H1 (cell line): Measurements from ENCODE around the gene SLC17A5. TPM values are rescaled to one million over a fixed set of nuclear protein-coding genes. Genes with fewer than 3 reads are reported as not detected.

Experiments used
- CTCF ChIA-PET: fragments of 300-600 bp; sonication (Branson Sonifier 250); formaldehyde crosslinking; loops from one replicate; lab custom pipeline; 2021; ENCODE audit not compliant: partially characterized antibody; lab: Charles Lee
- POLR2A ChIA-PET: fragments of 300-600 bp; sonication (Branson Sonifier 250); formaldehyde crosslinking; loops from one replicate; lab custom pipeline; 2021; ENCODE audit warnings: inconsistent platforms; ENCODE audit not compliant: partially characterized antibody; lab: Charles Lee
- DNase-seq, 2 experiments: peaks; one replicate each; pipeline versions ENCODE4 v3.0.0 to v3.0.0-alpha.2; 2010 to 2022; ENCODE audit warnings: low spot score in 2 of 2, low read depth in 1 of 2, mixed read lengths in 1 of 2
- FAIRE-seq: peaks from 2 replicates; lab custom pipeline; 2011; peaks lifted over from hg19 to GRCh38; lab: Jason Lieb, UNC
- H2AFZ ChIP-seq: 2 replicates; pipeline ENCODE4 v1.8.1; 2012; ENCODE audit warnings: low read length, inconsistent platforms
- H2AK5ac ChIP-seq: 2 replicates; pipeline ENCODE4 v1.6.1; 2013; ENCODE audit warnings: low read depth, low read length
- H2BK120ac ChIP-seq: replicated peaks from 2 replicates; pipeline ENCODE3; 2013; ENCODE audit warnings: low read depth, low read length, inconsistent platforms
- H2BK12ac ChIP-seq: 2 replicates; pipeline ENCODE4 v1.6.1; 2013; ENCODE audit warnings: low read depth, low read length
- H2BK15ac ChIP-seq: 2 replicates; pipeline ENCODE4 v1.6.1; 2013; ENCODE audit warnings: low read length
- H2BK20ac ChIP-seq: 2 replicates; pipeline ENCODE4 v1.6.1; 2013; ENCODE audit warnings: low read length
- H2BK5ac ChIP-seq: 2 replicates; pipeline ENCODE4 v1.6.1; 2013; ENCODE audit warnings: low read depth, low read length
- H3K14ac ChIP-seq: 2 replicates; pipeline ENCODE4 v1.6.1; 2013; ENCODE audit warnings: inconsistent platforms; ENCODE audit not compliant: insufficient read length
- H3K18ac ChIP-seq: 2 replicates; pipeline ENCODE4 v1.6.1; 2013; ENCODE audit warnings: low read length; ENCODE audit errors: extremely low read depth
- H3K23ac ChIP-seq: 2 replicates; pipeline ENCODE4 v1.6.1; 2013; ENCODE audit warnings: inconsistent platforms; ENCODE audit not compliant: insufficient read length
- H3K23me2 ChIP-seq: 2 replicates; pipeline ENCODE4 v1.6.1; 2013; ENCODE audit warnings: low read depth, low read length
- H3K27ac ChIP-seq: 2 replicates; pipeline ENCODE4 v1.6.1; 2011; ENCODE audit warnings: low read depth, low read length, inconsistent platforms
- H3K27me3 ChIP-seq, 4 experiments: replicated peaks in 1 of 4; 1 replicate in 1 of 4; 2 replicates in 3 of 4; pipeline versions ENCODE4 v1.6.1 to v1.8.1; 2011 to 2013; ENCODE audit warnings: low read length in 3 of 4, mild to moderate bottlenecking in 3 of 4, inconsistent platforms in 2 of 4, mixed read lengths in 2 of 4, moderate library complexity in 1 of 4; ENCODE audit not compliant: control insufficient read depth in 3 of 4, insufficient read depth in 3 of 4; ENCODE audit errors: extremely low read depth in 1 of 4
- H3K36me3 ChIP-seq, 4 experiments: 2 replicates each; pipeline versions ENCODE4 v1.6.1 to v1.8.1; 2011 to 2013; ENCODE audit warnings: mild to moderate bottlenecking in 4 of 4, low read length in 3 of 4, moderate library complexity in 2 of 4, control low read depth in 1 of 4, inconsistent platforms in 1 of 4; ENCODE audit not compliant: insufficient read depth in 4 of 4, control insufficient read depth in 2 of 4
- H3K4ac ChIP-seq: replicated peaks from 2 replicates; pipeline ENCODE3; 2013; ENCODE audit warnings: low read length, low read depth, mixed read lengths, inconsistent platforms; ENCODE audit not compliant: insufficient read length
- H3K4me1 ChIP-seq, 4 experiments: replicated peaks in 1 of 4; 1 replicate in 1 of 4; 2 replicates in 3 of 4; pipeline versions ENCODE4 v1.6.1 to v1.8.1; 2011 to 2013; ENCODE audit warnings: low read length in 3 of 4, inconsistent platforms in 2 of 4, mixed read lengths in 1 of 4; ENCODE audit not compliant: insufficient read depth in 4 of 4, control insufficient read depth in 3 of 4
- H3K4me2 ChIP-seq, 2 experiments: 2 replicates each; pipeline versions ENCODE4 v1.6.1 to v1.8.1; 2011 to 2013; ENCODE audit warnings: low read depth in 2 of 2, low read length in 2 of 2, control low read depth in 1 of 2, inconsistent platforms in 1 of 2, mild to moderate bottlenecking in 1 of 2; ENCODE audit not compliant: insufficient read depth in 1 of 2
- H3K4me3 ChIP-seq, 4 experiments: fragments of 200-600, 300-600 bp in 1 of 4; sonication (generic), shearing (Covaris generic), sonication (Bioruptor Twin) in 1 of 4; 2 replicates each; pipeline versions ENCODE4 v1.5.1 to v1.8.1; 2011 to 2016; ENCODE audit warnings: low read length in 4 of 4, low read depth in 3 of 4, control low read depth in 2 of 4, inconsistent platforms in 2 of 4, mild to moderate bottlenecking in 2 of 4, mixed read lengths in 1 of 4, moderate library complexity in 1 of 4; ENCODE audit not compliant: insufficient read depth in 2 of 4; ENCODE audit errors: extremely low read depth in 1 of 4
- H3K56ac ChIP-seq: replicated peaks from 2 replicates; pipeline ENCODE3; 2013; ENCODE audit warnings: low read depth, mild to moderate bottlenecking, mixed read lengths, low read length, inconsistent platforms; ENCODE audit not compliant: insufficient read length
- H3K79me1 ChIP-seq: 2 replicates; pipeline ENCODE4 v1.6.1; 2013; ENCODE audit warnings: low read depth, low read length, control low read depth
- H3K79me2 ChIP-seq, 2 experiments: 2 replicates each; pipeline versions ENCODE4 v1.6.1 to v1.8.1; 2012 to 2013; ENCODE audit warnings: low read length in 2 of 2, mild to moderate bottlenecking in 2 of 2, inconsistent platforms in 1 of 2; ENCODE audit not compliant: insufficient read depth in 2 of 2, control insufficient read depth in 1 of 2
- H3K9ac ChIP-seq, 4 experiments: replicated peaks in 1 of 4; 1 replicate in 1 of 4; 2 replicates in 3 of 4; pipeline versions ENCODE4 v1.6.1 to v1.8.1; 2011 to 2013; ENCODE audit warnings: low read depth in 3 of 4, low read length in 3 of 4, control low read depth in 2 of 4, mild to moderate bottlenecking in 2 of 4, moderate library complexity in 2 of 4, inconsistent platforms in 1 of 4; ENCODE audit errors: extremely low read depth in 1 of 4
- H3K9me3 ChIP-seq, 2 experiments: 2 replicates each; pipeline versions ENCODE4 v1.6.1 to v1.8.1; 2012 to 2013; ENCODE audit warnings: mild to moderate bottlenecking in 2 of 2, moderate library complexity in 2 of 2, control low read depth in 1 of 2, inconsistent platforms in 1 of 2, low read depth in 1 of 2, low read length in 1 of 2, mixed read lengths in 1 of 2; ENCODE audit not compliant: insufficient read depth in 2 of 2
- H4K20me1 ChIP-seq, 2 experiments: replicated peaks in 1 of 2; 2 replicates each; pipeline versions ENCODE3 to v1.8.1; 2011 to 2013; ENCODE audit warnings: inconsistent platforms in 2 of 2, low read length in 2 of 2, mild to moderate bottlenecking in 1 of 2; ENCODE audit not compliant: insufficient read depth in 2 of 2, control insufficient read depth in 1 of 2
- H4K5ac ChIP-seq: 2 replicates; pipeline ENCODE4 v1.6.1; 2013; ENCODE audit warnings: low read length, low read depth, mixed read lengths, inconsistent platforms; ENCODE audit not compliant: insufficient read length
- H4K8ac ChIP-seq: 2 replicates; pipeline ENCODE4 v1.8.0; 2013; ENCODE audit warnings: mild to moderate bottlenecking, moderate library complexity, low read length, inconsistent platforms; ENCODE audit not compliant: insufficient read depth; ENCODE audit errors: extremely low read depth
- H4K91ac ChIP-seq: replicated peaks from 2 replicates; pipeline ENCODE3; 2013; ENCODE audit warnings: low read length, mixed read lengths, inconsistent platforms; ENCODE audit not compliant: insufficient read length
- ASH2L ChIP-seq: fragments of 200-600, 300-600 bp; sonication (generic); IDR thresholded peaks from one replicate; pipeline ENCODE4 v1.7.1; 2017; ENCODE audit warnings: low read length
- ATF2 ChIP-seq: IDR thresholded peaks from 2 replicates; pipeline ENCODE4 v1.6.1; 2012; ENCODE audit warnings: low read length, inconsistent platforms
- BRCA1 ChIP-seq: IDR thresholded peaks from 2 replicates; pipeline ENCODE4 v1.6.1; 2012; ENCODE audit warnings: low read depth, low read length, improper control_type of control experiment
- EGR1 ChIP-seq: IDR thresholded peaks from 2 replicates; pipeline ENCODE4 v1.6.1; 2011; ENCODE audit warnings: low read depth, low read length, borderline replicate concordance
- EZH2 ChIP-seq: fragments of 200-600 bp; sonication (generic); IDR thresholded peaks from 2 replicates; pipeline ENCODE4 v1.7.1; 2012; ENCODE audit warnings: low read depth, mild to moderate bottlenecking, moderate library complexity, low read length, inconsistent platforms; ENCODE audit not compliant: severe bottlenecking
- FOSL1 ChIP-seq: IDR thresholded peaks from 2 replicates; pipeline ENCODE4 v1.6.1; 2011; ENCODE audit warnings: mild to moderate bottlenecking, low read depth, low read length, moderate library complexity; ENCODE audit not compliant: insufficient read depth
- JUND ChIP-seq: IDR thresholded peaks from 2 replicates; pipeline ENCODE4 v1.6.1; 2011; ENCODE audit warnings: mild to moderate bottlenecking, improper control_type of control experiment, low read length
- POLR2A ChIP-seq, 2 experiments: IDR thresholded peaks; 1 replicate in 1 of 2; 2 replicates in 1 of 2; pipeline ENCODE4 v1.6.1; 2011; ENCODE audit warnings: low read depth in 2 of 2, low read length in 2 of 2, mild to moderate bottlenecking in 2 of 2; ENCODE audit errors: control extremely low read depth in 1 of 2
- RAD21 ChIP-seq, 2 experiments: IDR thresholded peaks in 1 of 2; conservative IDR thresholded peaks in 1 of 2; 2 replicates each; pipeline ENCODE4 v1.6.1; 2011; ENCODE audit warnings: low read depth in 2 of 2, low read length in 2 of 2, improper control_type of control experiment in 1 of 2, inconsistent platforms in 1 of 2, mild to moderate bottlenecking in 1 of 2, moderate library complexity in 1 of 2
- RXRA ChIP-seq: IDR thresholded peaks from 2 replicates; pipeline ENCODE4 v1.6.1; 2011; ENCODE audit warnings: low read depth, mild to moderate bottlenecking, low read length, moderate library complexity; ENCODE audit not compliant: insufficient read depth
- TCF12 ChIP-seq: IDR thresholded peaks from 2 replicates; pipeline ENCODE4 v1.6.1; 2011; ENCODE audit warnings: low read depth, mild to moderate bottlenecking, low read length
- TEAD4 ChIP-seq: IDR thresholded peaks from 2 replicates; pipeline ENCODE4 v1.6.1; 2012; ENCODE audit warnings: low read depth, low read length, inconsistent platforms, mixed read lengths
- ZNF274 ChIP-seq: IDR thresholded peaks from 2 replicates; pipeline ENCODE4 v1.7.0; 2012; ENCODE audit warnings: low read length, borderline replicate concordance; ENCODE audit errors: extremely low read depth
- WGBS, 2 experiments: shearing (Covaris generic) in 1 of 2; methylation state at CpG; one replicate each; pipeline versions ENCODE4 v1.1.6 to v1.1.7; 2013 to 2015; ENCODE audit warnings: low lambda C conversion rate in 2 of 2, mixed read lengths in 2 of 2, inconsistent platforms in 1 of 2, low coverage in 1 of 2, missing lambda C conversion rate in 1 of 2; ENCODE audit not compliant: insufficient replicate concordance in 2 of 2, insufficient coverage in 1 of 2, insufficient read length in 1 of 2; ENCODE audit errors: extremely low coverage in 1 of 2, missing lambda C conversion rate in 1 of 2; 5-methylcytosine and 5-hydroxymethylcytosine counted together
- polyA plus RNA-seq, 7 experiments: library from polyadenylated mRNA; depleted of rRNA in 3 of 7; stranded (reverse) in 5 of 7; unstranded in 2 of 7; fragments of >200 nt in 5 of 7; fragments of 200-250 nt in 2 of 7; gene quantifications; 1 replicate in 5 of 7; 2 replicates in 1 of 7; 4 replicates in 1 of 7; pipeline versions ENCODE4 v1.2.1 to v1.2.3, GENCODE V29; 2011 to 2013; ENCODE audit warnings: missing spikeins in 2 of 7, mixed read lengths in 2 of 7
- total RNA-seq: library from RNA; stranded (reverse); fragmentation: NEBNext Ultra II Directional; extraction: Animal tissue kit (Norgen Biotek cat#: 25700); gene quantifications from 2 replicates; pipeline ENCODE4 v1.2.1, GENCODE V29; 2021

The SLC17A5 gene
- total and polyA plus RNA-seq, 2 of the 8 experiments (the other 6 are each of a cell fraction or from before 2014, with no cell fraction given): 11.0 to 11.9 TPM

GRCh38 chr6:73632346-73632745 is 21.4 kb downstream of the SLC17A5 start:
- Histone ChIP-seq H2AFZ (no peak overlapping the region), H4K20me1 (no peaks in the 10 kb centered on the region), H3K4me1 (no peaks in the 10 kb centered on the region), H3K27me3 (no peaks in the 10 kb centered on the region), H3K9ac (no peak overlapping the region), H2BK20ac (no peak overlapping the region), H2BK120ac (no peak overlapping the region), H4K8ac (no peak overlapping the region), H3K18ac (no peak overlapping the region), H3K23ac (no peak overlapping the region), H3K79me2 (no peaks in the 10 kb centered on the region), H3K4me2 (no peak overlapping the region), H3K9me3 (no peaks in the 10 kb centered on the region), H3K79me1 (no peaks in the 10 kb centered on the region), H2BK12ac (no peak overlapping the region), H3K4me3 (no peak overlapping the region), H2BK5ac (no peak overlapping the region), H3K14ac (no peak overlapping the region), H4K5ac (no peak overlapping the region), H3K4ac (no peak overlapping the region), H2BK15ac (no peak overlapping the region), H4K91ac (no peak overlapping the region), H3K36me3 (peaks cover 0 to 29% (median 3%) of the 10 kb centered on the region in 4 experiments; a peak in 4 of 8 replicates), H3K27ac (no peak overlapping the region), H3K23me2 (no peaks in the 10 kb centered on the region), H3K56ac (no peak overlapping the region), H2AK5ac (no peak overlapping the region)
- no peak for DNase-seq
- CTCF ChIA-PET: interaction anchor here (0.6 to 4.5 kb wide), 4 partner anchors 20 to 162 kb away, joined by 3 to 23 read pairs (median 3); no protein-coding TSS in a partner anchor
- WGBS, 2 experiments: 95% methylated on average over 5 of the region's 7 CpGs; no CpG with 5 or more reads in 1 of the 2 experiments
- FAIRE-seq: no peak
- POLR2A ChIA-PET: interaction anchor here (0.5 to 5.0 kb wide), 7 partner anchors 10 to 123 kb away, joined by 3 to 50 read pairs (median 4); partner anchors contain the start of gene EEF1A1
- TF ChIP-seq ATF2 (no peak), POLR2A (IDR thresholded peaks at IDR 0.05; ENCODE audit: control extremely low read depth in 1 of 2, low read depth in 2 of 2, low read length in 2 of 2) (no peak), TEAD4 (no peak), EZH2 (no peak), FOSL1 (no peak), TCF12 (no peak), RAD21 (IDR thresholded peaks at IDR 0.05 in 1 of 2, conservative IDR thresholded peaks at IDR 0.05 in 1 of 2; ENCODE audit: low read depth in 2 of 2, low read length in 2 of 2) (no peak), ASH2L (no peak), ZNF274 (no peak), EGR1 (no peak), BRCA1 (no peak), RXRA (no peak), JUND (no peak)
